Myocyte (in vitro differentiated cells): ENCODE data around the gene NFKBIZ. TPM values are rescaled to one million over a fixed set of nuclear protein-coding genes. Genes with fewer than 3 reads are reported as not detected.

Experiments
- DNase-seq: peaks from one replicate; pipeline ENCODE4 v3.0.0-alpha.2; 2012; ENCODE audit warnings: low read depth
- polyA plus RNA-seq: library from polyadenylated mRNA; unstranded; fragments of >200 nt; gene quantifications from one replicate; pipeline ENCODE4 v1.2.1, GENCODE V29; 2012; ENCODE audit warnings: missing spikeins
- total RNA-seq: library from RNA; depleted of rRNA; stranded (reverse); fragments of >200 nt; gene quantifications from 2 replicates; pipeline ENCODE4 v1.2.3, GENCODE V29; 2014

Gene NFKBIZ, protein sequence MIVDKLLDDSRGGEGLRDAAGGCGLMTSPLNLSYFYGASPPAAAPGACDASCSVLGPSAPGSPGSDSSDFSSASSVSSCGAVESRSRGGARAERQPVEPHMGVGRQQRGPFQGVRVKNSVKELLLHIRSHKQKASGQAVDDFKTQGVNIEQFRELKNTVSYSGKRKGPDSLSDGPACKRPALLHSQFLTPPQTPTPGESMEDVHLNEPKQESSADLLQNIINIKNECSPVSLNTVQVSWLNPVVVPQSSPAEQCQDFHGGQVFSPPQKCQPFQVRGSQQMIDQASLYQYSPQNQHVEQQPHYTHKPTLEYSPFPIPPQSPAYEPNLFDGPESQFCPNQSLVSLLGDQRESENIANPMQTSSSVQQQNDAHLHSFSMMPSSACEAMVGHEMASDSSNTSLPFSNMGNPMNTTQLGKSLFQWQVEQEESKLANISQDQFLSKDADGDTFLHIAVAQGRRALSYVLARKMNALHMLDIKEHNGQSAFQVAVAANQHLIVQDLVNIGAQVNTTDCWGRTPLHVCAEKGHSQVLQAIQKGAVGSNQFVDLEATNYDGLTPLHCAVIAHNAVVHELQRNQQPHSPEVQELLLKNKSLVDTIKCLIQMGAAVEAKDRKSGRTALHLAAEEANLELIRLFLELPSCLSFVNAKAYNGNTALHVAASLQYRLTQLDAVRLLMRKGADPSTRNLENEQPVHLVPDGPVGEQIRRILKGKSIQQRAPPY
- total RNA-seq = 12.9 and 15.6 TPM in 2 replicates
- 9.3 TPM for polyA plus RNA-seq

DNA sequence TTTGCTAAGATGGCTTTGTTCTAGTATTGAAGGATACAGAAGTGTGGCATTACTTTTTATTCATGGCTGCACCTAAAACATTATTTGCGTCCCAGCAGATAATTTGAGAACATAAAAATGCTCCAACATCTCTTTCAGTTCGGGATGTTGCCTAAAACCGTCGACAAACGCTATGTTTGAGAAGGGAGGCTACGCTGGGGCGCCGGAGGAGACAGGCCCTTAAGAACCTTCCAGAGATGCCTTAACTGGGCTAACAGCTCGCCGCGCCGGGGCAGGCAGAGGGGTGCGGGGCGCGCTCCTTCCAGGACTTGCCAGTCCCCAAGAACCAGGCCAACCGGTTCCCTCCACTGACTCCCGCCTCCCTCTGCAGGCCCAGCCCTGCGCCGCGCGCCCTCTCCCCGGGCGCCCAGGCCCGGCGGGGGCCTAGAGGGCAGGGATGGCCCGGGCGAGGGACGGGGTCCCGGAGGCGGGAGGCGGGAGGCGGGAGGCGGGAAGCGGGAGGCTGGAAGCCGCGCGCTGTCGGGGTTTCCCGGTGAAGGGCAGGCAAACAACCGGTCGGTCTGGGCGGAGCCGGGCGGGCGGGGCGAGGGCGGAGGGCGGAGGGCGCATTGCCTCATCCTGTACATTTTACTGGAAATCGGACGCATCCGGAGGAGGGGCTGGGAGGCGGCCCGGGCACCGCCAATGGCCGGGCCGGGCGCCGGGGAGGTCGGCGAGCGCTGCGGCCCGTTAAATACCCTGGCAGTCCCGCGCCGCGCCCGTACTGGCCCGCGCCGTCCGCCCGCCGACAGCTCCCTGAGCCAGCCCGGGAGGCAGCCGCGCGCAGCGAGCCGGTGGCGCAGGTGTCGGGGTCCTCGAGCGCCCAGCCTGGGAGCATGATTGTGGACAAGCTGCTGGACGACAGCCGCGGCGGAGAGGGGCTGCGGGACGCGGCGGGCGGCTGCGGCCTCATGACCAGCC lies at the start of gene NFKBIZ:
TSS of gene NFKBIZ (plus strand) at position 761 of the 960 bp plus-strand sequence. CDS start at position 876, 115 bp downstream.
- peak; percentile 93 for DNase-seq

DNA sequence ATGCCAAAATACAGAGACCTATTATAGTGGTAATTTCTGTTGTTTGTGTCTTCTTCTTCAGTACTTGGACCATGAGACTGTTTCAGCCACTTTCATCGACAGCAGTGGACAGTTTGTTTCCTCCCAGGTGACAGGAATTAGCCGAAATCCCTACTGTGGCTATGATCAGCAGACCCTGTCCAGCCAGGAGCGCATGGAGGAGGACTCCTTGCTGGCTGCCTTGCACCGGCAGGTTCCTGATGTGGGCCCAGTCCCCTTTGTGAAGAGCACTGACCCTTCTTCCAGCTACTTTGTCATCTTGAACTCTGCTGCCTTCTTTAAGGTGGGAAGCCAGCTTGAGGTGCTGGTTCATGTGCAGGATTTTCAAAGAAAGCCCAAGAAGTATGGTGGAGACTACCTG lies 48.1 kb upstream of the NFKBIZ start:
- no peak for DNase-seq

DNA sequence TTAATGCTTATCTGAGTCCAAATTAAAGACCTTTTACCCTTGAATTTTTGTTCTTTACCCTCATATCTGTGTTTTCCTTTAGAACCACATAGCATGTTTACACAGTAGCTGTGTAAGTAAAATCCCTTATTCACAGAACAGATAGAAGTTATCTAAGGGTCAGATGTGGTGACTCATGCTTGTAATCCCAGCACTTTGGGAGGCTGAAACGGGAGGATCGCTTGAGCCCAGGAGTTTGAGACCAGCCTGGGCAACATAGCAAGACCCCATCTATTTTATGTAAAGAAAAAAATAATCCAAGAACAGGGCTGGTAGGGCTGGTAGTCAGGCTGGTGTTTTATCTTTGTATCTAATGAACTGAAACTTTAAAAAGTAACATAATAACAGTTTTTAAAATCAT lies 47.1 kb upstream of the NFKBIZ start:
- no peak for DNase-seq

DNA sequence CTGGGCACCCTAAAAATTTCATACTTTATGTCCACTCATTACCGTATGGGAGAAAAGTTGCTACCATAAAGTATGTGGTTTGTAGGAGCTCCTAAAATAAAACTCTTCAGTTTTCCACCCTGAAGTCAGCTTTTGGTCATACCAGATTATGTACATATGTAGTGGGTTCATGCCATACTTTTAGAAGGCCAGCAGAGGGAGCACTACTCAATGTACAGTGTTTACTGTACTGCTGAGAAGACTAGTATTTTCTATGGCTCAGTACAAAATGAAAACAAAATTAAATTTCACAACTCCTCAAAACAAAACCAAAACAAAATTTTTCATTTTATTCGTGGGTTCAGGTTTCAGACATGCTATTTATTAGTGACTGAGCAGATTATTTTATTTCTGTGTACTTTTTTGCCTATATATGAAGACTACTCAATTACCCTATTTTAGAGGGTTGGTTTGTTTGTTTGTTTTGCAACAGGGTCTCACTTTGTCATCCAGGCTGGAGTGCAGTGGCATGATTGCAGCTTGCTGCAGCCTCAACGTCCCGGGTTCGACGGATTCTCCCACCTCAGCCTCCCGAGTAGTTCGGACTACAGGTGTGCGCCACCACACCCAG lies 46.0 kb upstream of the NFKBIZ start:
- DNase-seq = peak; percentile 75

DNA sequence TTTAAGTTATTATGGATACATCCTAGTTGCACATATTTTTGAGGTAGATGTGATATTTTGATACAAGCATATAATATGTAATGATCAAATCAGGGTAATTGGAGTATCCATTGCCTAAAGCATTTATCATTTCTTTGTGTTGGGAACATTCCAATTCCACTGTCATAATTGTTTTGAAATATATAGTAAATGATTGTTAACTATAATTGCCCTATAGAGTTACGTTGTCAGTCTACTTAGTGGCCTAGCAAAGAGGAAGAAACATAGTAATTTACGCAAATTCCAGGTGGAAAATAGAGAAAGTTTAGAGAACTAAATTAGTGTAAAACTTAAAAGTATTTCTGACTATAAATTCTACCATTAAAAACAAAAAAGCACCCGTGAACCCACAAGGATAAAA lies 45.4 kb upstream of the NFKBIZ start:
- no peak for DNase-seq

DNA sequence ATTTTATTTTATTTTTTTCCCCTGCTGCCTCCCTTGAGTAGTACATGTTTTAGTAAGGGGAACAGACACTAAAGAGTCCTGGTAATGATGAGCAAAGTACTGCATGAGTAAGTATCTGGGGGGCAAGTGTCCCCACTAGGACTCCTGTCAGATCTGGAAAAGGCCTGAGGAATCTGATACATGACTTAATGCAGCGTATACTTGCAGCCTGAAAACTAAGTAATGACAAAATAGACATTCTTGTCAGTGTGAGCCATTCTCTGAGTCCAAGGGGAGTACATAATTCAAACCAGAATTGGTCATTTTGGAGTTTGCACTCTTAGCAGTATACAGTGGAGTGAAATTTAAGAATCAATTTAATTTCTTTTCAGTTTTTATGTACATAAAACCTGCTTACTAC lies 42.8 kb upstream of the NFKBIZ start:
- no peak for DNase-seq

DNA sequence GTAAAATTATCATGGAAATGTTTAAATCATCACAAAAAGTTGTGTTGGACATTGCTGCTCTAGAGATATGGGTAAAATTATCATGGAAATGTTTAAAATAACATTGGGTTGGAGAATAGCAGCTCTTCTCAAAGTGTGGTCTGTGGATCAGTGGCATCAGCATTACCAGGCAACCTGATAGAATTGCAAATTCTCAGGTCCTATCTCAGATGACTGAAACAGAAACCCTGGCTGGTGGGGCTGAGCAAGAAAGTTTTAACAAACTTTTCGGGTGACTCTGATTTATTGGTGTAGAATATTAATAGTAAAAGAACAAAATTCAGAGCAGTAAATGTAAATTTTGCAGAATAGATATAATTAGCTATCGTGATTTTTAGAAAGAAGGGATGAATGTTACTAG lies 41.4 kb upstream of the NFKBIZ start:
- no peak for DNase-seq

DNA sequence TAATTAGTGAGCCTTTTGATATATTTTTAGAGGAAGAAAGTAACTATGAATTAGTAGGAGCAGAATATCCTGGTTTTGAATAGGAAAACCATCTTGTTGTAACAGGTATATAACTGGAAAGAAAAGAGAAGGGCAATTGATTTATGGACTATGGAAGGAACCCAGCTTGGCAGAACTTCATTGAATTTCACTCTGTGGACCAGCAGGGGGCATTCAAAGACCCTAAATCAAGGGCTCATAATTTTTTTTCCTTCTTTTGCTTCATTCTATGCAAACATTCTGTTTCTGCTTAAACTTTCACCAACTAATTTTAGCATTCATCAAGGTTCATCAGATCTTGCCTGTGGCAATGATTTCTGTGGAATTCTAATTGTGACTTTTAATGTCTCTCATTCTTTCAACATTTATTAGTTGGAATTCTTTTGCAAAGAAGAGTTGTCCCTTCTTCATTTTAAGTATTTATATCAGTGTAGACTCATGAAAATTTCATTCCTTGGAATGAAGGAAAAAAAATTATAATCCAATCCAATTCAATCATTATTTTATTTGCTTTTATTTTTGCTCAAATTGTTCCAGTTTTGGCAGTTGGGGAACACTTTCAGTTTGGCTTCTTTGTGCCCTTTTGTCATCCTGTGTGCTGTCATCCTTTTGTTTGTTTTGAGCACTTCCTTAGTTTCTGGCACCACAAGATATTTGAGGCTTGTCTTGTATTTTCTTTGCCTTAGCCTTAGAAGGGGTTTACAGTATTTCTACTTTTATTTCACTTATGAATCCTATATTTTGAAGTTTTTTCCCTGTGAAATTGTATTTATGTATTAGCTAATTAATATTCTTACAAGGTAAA lies 39.9 kb upstream of the NFKBIZ start:
- DNase-seq = peak; percentile 42

DNA sequence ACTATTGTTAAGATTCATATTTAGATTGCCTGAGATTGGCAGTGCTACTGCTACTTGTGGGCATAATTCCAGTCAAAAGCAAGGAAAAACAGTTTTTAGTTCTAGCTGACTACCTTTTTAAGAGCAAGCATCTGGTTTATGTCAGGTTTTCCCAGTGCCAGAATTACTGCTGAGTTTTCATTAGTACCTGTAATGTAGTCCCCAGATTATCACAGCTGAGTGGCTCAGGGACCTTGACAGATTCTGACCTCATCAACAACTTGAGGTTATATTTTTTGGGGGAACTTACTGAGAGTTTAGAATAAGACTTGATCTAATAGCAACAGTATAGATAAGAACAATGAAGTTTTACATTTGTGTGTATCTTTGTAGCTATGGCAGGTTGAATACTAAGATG lies 39.3 kb upstream of the NFKBIZ start:
- no peak for DNase-seq

DNA sequence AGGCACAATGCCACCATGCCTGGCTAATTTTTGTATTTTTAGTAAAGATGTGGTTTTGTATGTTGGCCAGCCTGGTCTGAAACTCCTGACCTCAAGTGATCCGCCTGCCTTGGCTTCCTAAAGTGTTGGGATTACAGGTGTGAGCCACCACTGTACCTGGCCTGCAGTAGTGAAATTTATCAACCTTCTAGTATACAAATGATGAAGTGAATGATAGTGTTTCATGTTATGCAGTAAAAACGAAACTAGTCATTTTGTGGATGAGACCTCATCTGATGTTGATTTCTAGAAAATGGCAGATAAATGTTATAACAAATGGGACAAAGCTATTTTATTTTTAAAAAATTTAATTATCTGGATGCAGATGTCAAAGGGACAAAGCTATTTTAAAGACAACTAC lies 37.4 kb upstream of the NFKBIZ start:
- no peak for DNase-seq

DNA sequence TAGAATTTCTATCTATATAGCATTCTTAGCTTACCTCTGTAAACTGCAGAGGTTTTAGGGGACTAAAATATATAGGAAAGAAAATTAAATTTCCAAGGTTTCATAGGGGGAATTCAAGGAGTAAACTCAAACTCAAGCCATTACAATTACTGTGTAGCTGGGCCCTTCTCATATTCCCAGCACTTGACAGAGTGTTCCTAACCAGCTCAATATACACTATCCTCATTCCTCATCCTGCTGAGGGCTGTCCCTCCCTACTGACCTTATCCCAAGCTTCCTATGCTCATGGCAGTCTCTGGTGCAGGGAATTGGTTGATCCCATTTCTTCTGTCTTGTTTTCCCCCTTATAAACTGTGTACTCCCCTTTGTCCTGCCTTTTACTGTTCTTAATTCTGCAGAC lies 36.4 kb upstream of the NFKBIZ start:
- DNase-seq = no peak

DNA sequence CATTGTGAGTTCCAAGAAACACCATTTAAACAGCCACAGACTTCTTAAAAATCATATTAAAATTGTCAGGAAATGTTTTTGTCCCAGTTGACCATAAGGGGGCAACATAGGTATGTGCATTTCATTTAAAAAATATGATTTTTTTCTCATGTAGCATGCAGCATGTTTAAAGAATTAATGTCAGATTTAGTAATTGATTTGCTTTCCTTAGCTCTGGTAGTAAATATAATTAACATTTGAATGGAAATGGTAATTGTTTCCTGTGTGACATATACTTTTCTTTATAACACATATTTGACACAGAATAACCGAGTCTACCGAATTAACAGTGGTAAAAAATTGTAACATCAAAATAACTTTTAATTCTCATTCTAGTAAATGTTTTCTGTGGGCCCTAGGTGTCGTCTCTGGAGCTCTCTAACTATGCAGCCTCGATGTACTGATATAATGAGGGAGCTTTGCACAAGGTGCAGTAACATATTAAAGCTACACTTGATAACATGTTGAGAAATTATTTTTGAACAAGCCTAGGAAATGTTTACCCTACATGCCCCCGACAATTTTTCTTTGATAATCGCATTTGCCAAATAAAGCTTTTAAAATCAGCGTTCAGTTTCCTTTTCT lies 35.4 kb upstream of the NFKBIZ start:
- peak; percentile 30 for DNase-seq

DNA sequence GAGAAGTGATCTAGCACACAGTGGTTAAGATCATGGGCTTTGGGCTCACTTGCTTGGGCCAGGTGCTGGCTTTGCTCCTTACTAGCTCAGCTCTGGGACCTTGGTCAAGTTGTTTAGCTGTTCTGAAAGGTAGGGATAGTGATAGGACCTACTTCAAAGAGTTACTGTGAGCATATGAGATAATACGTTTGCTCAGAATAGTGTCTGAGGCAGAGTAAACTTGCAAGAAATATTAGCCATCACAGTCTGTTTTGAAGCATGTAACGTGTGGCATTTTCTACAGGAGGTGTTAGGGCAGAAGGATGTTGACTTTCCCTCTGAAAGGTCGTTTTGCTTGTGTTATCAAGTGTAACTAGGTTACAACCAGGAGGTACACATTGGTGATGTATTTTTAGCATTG lies 34.5 kb upstream of the NFKBIZ start:
- no peak for DNase-seq

DNA sequence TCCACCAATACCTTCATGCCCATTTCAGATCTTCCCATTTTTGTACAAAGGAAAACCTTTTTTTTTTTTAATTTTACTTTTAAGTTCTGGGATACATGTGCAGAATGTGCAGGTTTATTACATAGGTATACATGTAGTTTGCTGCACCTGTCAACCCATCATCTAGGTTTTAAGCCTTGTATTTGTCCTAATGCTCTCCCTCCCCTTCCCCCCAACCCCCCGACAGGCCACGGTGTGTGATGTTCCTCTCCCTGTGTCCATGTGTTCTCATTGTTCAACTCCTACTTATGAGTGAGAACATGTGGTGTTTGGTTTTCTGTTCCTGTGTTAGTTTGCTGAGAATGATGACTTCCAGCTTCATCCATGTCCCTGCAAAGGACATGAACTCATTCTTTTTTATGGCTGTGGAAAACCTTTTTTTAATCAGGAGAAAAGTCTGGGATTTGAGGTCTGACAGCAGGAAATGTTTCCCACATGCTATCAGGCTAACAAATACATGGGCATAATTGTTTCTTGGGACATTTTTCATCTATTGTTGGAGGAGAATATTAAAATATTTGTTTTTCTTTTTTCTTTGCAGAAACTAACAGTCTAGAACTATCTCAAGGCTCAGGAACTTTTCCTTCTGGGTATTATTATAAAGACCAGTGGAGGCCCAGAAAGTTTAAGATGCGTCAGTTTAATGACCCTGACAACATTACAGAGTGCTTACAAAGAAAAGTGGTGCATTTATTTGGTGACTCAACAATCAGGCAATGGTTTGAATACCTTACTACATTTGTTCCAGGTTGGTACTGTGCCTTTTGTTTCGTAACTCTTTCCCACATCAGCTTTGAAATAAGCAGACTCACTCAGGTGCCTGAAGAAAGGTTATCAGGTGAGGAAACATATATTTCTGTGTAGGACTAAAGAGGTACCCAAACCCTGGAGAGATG lies 32.8 kb upstream of the NFKBIZ start:
- DNase-seq = no peak

DNA sequence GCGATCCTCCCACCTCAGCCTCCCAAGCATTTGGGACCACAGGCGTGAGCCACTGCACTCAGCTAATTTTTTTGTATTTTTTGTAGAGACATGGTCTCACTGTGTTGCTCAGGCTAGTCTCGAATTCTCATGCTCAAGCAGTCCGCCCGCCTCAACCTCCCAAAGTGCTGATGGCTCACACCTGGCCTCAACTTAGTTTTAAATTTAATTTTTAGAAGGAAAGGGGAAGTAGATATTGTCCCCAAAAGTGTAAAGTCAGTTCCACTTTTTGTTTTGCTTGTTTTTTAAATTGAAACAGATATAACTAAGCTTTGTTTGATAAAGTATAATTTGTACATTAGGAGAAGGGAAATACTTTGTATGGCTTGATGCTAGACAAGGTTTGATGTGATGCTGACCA lies 31.3 kb upstream of the NFKBIZ start:
- no peak for DNase-seq

DNA sequence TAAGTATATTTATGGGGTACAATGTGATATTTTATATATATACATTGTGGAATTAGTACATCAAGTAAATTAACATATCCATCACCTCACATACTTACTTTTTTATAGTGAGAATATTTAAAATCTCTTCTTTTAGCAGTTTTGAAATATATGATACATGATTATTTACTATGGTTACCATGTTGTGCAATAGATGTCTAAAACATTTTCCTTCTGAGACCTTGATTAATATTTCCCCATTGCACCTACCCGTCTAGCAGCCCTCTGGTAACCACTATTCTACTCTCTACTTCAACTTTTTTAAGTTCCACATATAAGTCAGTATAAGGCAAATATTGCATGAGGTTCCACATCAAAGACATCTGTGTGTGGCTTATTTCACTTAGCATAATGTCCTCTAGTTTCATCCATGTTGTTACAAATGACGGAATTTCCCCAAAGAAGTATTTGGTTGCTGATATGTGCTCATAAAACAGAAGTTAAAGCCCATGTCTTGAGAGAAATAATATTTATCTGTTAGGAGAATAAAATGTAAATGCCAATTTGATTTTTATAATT lies 29.6 kb upstream of the NFKBIZ start:
- no peak for DNase-seq

DNA sequence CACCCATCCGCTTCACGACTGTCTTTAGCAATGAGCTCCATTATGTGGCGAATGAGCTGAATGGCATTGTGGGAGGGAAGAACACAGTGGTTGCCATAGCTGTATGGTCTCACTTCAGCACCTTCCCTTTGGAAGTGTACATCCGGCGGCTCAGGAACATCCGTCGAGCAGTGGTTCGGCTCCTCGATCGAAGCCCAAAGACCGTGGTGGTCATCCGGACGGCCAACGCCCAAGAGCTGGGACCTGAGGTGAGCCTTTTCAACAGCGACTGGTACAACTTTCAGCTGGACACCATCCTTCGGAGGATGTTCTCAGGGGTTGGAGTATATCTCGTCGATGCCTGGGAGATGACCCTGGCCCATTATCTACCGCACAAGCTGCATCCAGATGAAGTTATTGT lies 27.8 kb upstream of the NFKBIZ start:
- DNase-seq = no peak

DNA sequence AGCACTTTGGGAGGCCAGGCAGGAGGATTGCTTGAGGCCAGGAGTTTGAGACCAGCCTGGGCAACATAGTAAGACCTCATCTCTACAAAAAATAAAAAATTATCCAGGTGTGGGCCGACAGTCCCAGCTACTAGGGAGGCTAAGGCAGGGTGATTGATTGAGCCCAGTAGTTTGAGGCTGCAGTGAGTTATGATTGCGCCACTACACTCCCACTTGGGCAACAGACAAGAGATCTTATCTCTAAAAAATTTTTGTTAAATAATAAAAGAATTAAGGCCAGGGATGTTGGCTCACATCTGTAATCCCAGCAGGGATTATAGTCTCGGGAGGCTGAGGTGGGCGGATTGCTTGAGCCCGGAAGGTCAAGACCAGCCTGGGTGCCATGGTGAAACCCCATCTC lies 25.8 kb upstream of the NFKBIZ start:
- no peak for DNase-seq
